Stomach (tissue), 4 donors: ENCODE measurements around the gene UBR4.

ENCODE experiments used
- CTCF ChIP-seq, 7 experiments: fragments of 450-650 bp in 4 of 7; fragments of 200-600 bp in 3 of 7; sonication (generic) in 3 of 7; IDR thresholded peaks; one replicate each; pipeline ENCODE4 v1.5.1; 2016 to 2019; ENCODE audit warnings: antibody characterized with exemption in 7 of 7, control low read depth in 2 of 7, mild to moderate bottlenecking in 1 of 7
- POLR2A ChIP-seq, 4 donors: fragments of 450-650 bp; IDR thresholded peaks; one replicate each; pipeline ENCODE4 v1.6.1; 2016; ENCODE audit warnings: antibody characterized with exemption in 4 of 4, control low read depth in 2 of 4, mild to moderate bottlenecking in 1 of 4, moderate library complexity in 1 of 4

- no peak for TF ChIP-seq CTCF (IDR thresholded peaks at IDR 0.05)
- no peak for TF ChIP-seq POLR2A (IDR thresholded peaks at IDR 0.05)
Measured at GRCh38 chr1:19187852-19188251, 22.2 kb downstream of the UBR4 start.
